Fibroblast of the aortic adventitia (primary cell): ENCODE data around the gene PHF21B. TPM values are rescaled to one million over a fixed set of nuclear protein-coding genes. Genes with fewer than 3 reads are reported as not detected.

ENCODE experiments used
- DNase-seq: peaks from one replicate; pipeline ENCODE4 v3.0.0-alpha.2; 2010; ENCODE audit warnings: low read depth
- H3K4me3 ChIP-seq: 2 replicates; pipeline ENCODE4 v1.5.1; 2011; ENCODE audit warnings: low read depth, mild to moderate bottlenecking, control low read depth, low read length, moderate library complexity
- total RNA-seq: library from RNA; depleted of rRNA; stranded (reverse); fragments of >200 nt; gene quantifications from 2 replicates; pipeline ENCODE4 v1.2.3, GENCODE V29; 2012; ENCODE audit warnings: low replicate concordance
- TF ChIP-seq, protein P1 (sequence below): IDR thresholded peaks from 2 replicates; pipeline ENCODE4 v1.5.1; 2011; ENCODE audit warnings: mild to moderate bottlenecking, low read length, control low read depth, inconsistent platforms; ENCODE audit not compliant: insufficient read depth

Gene PHF21B
- total RNA-seq, 1 donor: not detected

DNA sequence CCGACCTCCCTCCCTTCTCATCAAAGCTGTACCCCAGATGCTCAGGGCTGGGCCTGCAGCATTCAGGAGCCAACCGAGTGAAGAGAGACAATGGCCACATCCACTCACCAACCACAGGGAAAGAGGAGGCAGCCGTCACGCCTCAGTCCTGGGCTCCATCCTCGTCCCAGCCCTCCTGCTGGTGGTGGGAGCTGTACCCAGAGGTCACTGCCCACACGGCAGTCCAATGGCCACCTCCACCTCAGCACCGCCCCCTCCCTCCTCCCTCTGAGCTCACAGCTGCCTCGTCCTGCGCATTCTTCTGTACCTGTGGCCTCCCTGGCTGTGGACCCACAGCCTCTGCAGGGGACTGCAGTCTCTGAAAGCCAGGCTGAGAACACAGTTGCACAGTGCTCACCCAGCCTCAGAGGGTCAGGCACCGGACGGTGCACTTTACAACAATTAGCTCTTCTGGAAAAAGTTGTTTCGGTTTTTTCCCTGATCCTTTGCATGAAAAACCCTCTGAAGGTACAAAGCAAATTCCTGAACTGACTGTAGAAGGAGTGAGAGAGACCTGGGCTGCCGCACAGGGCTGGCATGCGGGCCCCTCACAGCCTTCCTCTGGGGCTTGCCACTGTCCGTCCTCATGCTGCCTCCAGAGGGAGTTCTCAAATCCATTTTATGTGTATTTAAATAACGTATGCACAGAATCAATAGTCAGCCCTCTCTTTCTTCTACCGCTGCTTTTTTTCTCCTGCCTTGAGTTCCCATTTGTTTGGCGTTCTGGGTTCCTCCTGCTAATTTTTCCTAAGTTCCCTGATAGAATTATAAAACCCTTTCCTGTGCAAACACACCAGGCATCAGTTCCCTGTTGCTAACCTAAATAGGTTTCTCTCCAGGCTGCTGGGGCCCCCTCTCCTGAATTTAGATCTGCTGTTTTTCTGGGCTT lies 52.7 kb downstream of the PHF21B start:
- TF ChIP-seq, protein P1, sequence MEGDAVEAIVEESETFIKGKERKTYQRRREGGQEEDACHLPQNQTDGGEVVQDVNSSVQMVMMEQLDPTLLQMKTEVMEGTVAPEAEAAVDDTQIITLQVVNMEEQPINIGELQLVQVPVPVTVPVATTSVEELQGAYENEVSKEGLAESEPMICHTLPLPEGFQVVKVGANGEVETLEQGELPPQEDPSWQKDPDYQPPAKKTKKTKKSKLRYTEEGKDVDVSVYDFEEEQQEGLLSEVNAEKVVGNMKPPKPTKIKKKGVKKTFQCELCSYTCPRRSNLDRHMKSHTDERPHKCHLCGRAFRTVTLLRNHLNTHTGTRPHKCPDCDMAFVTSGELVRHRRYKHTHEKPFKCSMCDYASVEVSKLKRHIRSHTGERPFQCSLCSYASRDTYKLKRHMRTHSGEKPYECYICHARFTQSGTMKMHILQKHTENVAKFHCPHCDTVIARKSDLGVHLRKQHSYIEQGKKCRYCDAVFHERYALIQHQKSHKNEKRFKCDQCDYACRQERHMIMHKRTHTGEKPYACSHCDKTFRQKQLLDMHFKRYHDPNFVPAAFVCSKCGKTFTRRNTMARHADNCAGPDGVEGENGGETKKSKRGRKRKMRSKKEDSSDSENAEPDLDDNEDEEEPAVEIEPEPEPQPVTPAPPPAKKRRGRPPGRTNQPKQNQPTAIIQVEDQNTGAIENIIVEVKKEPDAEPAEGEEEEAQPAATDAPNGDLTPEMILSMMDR: peak; percentile 23
- no peak overlapping the region for H3K4me3 ChIP-seq
- peak; percentile 1 for DNase-seq

DNA sequence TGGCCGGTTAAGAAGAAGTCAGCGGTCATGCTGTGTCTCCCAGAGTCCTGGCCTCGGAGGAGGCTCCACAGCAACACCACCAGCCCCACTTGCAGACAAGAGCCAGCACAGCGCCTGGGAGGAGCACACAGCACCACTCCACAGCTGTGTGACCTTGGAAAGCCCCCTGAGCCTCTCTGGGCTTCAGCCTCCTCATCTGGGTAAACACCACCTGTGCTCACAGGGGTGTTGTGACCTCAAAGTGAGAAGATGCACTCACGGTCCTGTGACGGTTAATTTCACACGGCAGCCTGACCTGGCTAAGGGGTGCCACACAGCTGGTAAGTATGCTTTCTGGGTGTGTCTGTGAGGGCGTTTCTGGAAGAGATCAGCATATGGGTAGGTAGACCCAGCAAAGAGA lies 54.7 kb downstream of the PHF21B start:
- TF ChIP-seq, protein P1: no peak
- DNase-seq: no peak
- no peak overlapping the region for H3K4me3 ChIP-seq

DNA sequence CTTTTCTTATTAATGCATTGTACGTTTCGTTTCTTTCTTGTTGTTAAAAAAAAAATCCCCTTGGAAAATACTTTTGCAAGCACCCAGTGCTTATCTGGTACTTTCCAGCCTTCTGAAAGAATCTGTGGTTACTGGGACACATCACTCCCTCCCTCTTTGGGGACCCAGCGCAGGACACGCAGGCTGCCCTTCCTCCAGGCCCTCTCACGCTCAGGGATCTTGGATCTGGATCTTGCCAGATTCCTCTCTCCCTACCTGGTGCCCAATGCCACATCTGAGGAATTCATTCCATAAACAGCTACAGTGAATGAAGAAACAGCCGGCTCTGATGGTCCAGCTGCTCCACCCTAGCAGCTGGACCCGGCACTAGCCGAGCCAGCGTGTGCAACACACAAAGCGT lies 55.7 kb downstream of the PHF21B start:
- TF ChIP-seq, protein P1: no peak
- no peak overlapping the region for H3K4me3 ChIP-seq
- DNase-seq: no peak

DNA sequence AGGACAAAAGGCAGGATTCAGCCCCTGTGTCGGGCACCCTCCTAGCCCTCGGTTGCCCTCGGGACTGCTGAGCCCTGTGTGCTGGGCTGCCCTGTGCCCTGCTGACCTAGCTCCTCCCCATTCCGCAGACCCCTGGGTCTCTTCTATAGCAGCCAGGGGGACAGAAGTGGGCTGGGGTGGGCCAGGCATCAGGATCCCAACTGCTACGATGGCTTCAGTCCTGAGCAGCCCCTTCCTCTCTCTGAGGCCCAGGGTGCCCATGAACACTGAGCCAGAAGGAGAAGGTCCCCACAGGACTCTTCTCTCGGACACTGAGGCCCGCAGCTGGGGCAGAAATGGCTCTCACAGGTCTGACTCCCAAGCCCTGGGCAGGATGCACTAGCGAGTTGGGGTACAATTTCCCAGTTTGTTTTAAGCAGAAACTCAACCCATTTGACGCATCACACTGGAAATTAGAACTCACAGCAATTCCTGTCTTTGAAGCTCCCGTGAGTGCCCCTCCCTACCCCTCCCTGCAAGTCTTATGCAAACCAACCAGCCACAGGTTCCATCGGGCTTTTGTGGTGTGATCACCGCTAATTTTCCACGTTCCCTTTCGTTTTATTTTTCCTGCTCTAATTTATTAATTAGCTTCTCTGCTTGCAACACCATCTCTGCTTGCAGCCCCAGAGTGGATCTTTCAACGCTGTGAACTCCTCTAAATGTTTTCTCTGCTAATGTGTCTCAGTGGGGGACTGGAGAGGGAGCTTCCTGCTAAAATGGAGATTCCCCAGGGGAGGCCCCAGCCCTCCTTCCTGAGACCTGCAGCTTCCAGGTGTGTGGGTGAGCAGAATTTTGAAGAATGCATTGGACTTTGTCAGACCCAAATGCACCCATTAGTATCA lies 56.7 kb downstream of the PHF21B start:
- TF ChIP-seq, protein P1: no peak

DNA sequence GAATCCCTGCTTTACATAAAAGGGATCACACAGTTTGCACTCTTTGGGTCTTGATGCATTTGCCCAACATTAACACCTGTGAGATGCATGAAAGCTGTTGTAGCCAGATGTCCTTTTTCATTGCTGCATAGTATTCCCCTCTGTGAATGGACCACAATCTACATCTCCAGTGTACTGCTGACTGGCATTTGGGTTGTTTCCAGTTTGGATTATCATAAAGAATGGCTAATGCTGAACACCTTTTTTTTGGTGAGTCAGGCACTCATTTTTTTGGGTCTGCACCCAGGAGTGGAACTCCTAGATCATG lies 58.3 kb downstream of the PHF21B start:
- no peak overlapping the region for H3K4me3 ChIP-seq
- DNase-seq: no peak
- TF ChIP-seq, protein P1: no peak

More for the DNA sequence above, 56.7 kb downstream of the PHF21B start:
- no peak for DNase-seq
- H3K4me3 ChIP-seq: no peak overlapping the region

DNA sequence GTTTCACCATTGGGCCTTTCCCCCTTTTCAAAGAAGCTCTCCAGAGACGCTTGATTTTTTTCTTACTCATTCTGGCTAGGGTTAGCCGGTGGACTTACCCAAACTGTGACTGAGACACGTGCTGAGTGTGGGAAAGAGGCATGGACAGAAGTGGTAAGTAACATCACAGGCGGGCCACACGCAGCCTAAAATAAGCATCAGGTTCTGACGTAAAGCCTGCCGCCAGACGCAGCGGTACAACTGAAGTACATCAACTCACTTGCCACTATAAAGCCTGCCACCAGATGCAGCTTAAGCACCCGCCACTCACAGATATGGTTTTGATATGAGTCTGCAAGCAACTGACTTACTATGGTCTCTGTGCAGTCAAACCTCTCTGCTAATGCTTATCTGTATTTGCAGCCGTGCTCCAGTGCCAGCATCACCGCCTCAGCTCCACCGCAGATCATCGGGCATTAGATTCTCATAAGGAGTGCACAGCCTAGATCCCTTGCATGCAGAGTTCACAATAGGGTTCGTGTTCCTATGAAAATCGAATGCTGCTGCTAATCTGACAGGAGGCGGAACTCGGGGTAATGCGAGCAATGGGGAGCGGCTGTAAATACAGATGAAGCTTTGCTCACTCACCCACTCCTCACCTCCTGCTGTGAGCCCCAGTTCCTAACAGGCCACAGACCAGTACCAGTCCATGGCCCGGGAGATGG lies 58.8 kb downstream of the PHF21B start:
- DNase-seq: no peak
- no peak overlapping the region for H3K4me3 ChIP-seq
- TF ChIP-seq, protein P1: no peak
